NCI-H526 (cell line): ENCODE results near the gene OR7D2.
"Not testable (repeated sequence)": the region's sequence is repeated elsewhere in the genome, so short reads cannot be mapped to it uniquely, and the experiment has no call there.

Experiments
- DNase-seq, 2 experiments: peaks; one replicate each; lab custom pipeline; 2025; lab: John Stamatoyannopoulos, UW

Gene OR7D2

DNA sequence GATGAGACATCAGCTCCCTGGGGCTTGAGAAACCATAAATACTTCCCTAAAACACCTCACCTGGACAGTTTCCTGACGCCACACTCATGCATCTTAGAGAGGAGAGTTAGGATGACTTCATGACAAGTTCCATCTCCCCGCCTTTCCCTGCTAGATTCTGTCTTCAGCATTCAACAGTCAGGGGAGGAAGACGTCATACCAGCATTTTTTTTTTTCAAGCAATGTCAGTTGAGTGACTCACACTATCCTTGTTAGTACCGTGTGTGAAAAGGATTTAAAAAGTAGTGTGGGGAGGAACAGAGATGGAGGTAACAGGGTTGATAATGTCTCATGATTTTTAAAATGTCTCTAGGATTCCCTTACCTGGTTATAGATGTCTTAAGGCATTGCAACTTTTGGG lies at the start of gene OR7D2:
Gene OR7D2, plus strand, starts transcription at position 79 of the 400 bp plus-strand sequence. CDS start 6,803 bp downstream, outside the sequence.
- no peak for DNase-seq

DNA sequence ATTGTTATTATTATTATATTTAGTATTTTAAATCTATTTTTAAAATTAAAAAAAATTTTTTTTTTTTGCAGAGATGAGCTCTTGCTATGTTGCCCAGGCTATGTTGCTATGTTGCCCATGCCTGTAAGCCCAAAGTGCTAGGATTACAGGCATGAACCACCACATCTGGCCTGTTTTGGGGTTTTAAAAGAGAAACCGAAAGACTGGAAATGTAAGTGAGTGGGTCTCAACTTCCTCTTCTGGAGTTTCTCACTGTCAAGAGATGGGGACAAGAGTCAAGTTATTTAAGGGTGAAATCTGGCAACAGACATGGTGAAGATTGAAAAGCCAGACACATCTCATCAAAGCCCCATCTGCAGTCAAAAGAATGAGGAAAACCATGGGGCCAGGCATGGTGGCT lies 47.8 kb upstream of the OR7D2 start:
- DNase-seq, result no peak

DNA sequence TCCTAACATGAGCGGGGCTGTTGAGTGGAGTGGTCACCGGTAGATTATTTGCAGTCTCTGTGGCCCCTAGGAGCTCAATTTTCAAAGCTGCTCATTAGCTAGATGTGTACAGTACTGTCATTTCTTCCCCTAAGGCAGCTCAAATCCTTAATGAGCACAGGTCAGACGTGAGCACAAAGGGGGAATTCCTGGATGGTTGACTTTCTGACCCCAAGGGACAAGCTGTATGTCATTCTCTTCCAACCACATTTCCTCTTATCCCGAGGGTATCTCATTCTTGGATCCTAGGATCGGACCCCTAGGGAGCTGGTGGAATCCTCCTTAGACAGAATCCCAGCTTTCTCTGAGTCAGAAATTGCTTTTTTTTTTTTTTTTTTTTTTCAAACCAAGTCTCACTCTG lies 46.4 kb upstream of the OR7D2 start:
- no peak for DNase-seq

DNA sequence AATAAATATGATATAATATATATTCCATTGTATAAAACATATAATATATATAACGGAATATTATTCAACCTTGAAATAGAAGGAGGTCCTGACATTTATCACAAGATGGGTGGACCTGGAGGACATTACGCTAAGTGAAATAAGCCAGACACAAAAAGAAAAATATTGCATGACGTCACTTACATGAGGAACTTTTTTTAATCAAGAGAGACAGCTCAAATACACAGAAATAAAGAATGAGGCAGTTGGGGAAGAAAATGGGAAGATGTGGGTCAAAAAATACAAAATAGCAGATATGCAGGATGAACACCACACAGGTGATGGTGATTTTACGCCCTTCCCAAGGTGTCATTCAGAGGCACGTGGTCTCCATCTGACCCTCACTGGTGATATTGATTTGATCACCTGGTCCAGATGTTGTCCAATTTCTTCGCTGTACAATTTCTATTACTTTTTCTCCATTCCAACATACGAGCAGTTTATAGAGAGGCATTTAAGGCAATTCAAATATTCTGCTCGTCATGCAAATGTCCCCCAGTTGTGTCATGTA lies 39.1 kb upstream of the OR7D2 start:
- peak in 1 of 2 experiments; percentile 1 for DNase-seq

DNA sequence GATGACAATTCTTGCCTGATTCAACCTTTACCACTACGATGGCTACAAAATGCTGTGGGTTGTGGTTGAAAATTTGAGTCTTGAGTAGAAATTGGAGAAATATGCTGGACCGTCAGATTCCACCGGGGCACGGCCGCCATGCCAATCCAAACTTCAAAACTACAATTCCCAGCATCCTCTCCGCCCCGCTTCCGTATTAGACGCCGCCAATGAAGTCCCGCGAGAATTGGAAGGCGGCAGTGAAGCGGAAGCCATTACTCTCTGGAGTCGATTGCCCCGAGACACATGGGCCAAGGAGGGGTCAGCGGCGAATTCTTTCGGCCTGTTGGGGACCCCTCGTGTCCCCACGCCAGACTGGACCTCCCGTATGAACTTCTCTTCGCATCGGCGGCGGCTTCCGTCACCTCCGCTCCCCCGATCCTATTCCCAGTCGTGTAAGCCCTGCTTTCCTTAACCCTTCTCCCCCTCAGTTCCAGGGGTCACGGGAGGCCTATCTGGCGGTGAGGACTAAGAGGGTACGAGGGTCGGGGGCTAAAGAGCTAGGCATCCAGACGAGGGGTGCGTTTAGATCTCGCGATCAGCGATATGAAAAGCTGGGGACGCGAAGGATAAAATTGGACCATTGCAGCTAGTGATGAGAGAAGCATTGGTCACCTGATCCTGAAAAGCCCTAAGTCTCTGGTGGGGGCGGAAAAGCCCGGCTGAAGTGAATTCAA lies 38.5 kb upstream of the OR7D2 start, which contains the start of gene ZNF317:
Gene ZNF317, plus strand, starts transcription at position 239 of the 716 bp plus-strand sequence. CDS start 15,620 bp downstream, outside the sequence.
- peak; percentile 59 to 91 for DNase-seq

DNA sequence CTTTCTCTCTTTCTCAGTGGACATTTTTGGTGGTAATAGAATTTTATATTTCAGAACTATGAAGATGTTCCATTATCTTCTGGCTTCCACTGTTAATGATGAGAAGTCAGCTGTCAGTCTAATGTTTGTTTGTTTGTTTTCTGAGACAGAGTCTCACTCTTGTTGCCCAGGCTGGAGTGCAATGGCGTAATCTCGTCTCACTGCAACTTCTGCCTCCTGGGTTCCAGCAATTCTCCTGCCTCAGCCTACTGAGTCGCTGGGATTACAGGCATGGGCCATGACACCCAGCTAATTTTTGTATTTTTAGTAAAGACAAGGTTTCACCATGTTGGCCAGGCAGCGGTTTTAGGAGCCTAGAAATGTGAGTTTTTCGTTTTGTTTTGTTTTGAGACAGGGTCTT lies 33.9 kb upstream of the OR7D2 start:
- DNase-seq, result no peak

DNA sequence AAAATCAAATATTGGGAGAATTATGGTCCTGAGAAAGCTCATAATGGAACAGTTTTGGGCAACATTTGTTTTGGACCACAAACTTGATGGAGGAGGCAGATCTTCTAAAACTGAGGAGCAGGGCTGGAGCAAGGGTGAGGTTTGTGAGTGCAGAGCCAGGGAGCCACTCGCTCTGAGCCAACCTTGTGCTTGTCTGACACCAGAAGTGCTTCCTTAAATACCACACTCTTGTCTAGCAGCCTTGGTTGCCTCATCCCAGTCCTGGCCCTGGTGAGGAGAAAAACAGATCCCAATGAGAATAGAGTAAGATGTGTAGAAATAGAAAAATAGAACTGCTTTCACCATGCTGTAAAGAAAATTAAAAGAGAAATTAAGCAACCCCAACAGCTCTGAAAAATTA lies 31.9 kb upstream of the OR7D2 start:
- DNase-seq, result no peak

DNA sequence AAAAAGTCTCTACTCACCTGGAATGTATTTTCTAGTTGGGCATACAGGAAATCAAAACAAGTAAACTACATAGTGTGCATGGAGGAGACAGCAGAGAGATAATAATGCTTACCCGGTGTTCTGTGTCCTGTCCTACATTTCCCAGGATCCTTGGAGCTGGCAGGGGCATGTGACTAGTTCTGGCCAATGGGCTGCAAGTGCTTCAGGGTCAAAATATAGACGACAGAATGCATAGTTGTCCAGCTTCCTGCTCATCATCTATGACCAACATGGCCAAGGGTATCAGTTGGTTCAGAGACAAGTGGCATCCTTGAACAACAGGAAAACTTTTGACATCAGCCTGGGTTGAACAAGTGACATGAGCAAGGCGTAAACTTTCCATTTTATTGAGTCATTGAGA lies 30.1 kb upstream of the OR7D2 start:
- no peak for DNase-seq

DNA sequence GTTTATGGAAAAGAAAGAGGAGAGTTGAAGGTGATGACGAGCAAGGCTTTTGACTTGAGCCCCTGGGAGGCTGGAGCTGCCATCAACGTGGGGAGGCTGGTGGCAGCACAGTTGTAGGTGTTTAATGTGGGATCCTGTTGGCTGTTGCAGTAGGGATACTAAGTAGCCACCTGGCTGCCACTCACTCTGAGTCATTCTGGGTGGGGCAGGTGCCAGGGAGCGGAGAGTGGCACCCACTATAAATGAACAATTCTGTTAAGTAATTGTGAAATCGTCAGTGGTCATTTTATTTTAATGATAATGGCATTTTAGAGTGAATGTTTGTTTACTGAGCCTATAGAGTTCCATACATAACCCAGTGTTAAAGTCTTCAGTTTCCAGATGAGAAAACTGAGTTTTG lies 28.8 kb upstream of the OR7D2 start:
- DNase-seq, result no peak

DNA sequence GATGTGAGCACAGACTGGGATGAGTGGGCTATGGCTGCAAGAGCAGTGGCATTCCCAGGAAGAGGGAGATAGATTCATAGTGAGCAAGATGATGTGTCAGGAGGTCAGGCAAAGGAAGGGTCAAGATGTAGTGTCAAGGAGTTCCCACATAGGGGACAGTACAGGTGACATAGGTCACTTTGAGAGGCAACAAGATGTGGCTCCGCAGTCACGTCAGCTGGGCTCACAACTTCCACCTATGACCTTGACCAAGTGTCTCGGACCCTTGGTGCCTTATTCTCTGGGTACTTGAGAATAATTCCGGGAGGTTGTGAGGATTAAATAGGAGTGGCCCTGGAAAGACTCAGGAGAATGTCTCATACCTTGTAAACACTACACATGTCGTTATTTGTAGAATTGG lies 28.1 kb upstream of the OR7D2 start:
- no peak for DNase-seq

DNA sequence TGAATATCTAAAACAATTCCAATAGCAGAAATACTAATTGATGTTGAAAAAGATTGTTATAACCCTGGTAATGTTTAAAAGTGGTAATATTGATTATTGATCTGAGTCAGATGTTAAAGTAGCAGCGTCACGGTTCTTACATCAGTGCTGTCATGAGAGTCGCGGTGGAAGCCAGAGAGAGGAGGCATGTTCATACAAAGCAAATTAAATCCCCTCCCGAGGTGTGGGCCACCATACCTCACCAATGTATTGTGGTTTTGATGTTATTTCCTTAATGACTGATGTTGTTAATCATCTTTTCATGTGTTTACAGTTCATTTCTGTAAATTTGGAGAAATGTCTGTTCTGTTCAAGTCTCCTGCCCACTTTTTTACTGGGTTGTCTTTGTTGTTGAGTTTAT lies 27.4 kb upstream of the OR7D2 start:
- no peak for DNase-seq

DNA sequence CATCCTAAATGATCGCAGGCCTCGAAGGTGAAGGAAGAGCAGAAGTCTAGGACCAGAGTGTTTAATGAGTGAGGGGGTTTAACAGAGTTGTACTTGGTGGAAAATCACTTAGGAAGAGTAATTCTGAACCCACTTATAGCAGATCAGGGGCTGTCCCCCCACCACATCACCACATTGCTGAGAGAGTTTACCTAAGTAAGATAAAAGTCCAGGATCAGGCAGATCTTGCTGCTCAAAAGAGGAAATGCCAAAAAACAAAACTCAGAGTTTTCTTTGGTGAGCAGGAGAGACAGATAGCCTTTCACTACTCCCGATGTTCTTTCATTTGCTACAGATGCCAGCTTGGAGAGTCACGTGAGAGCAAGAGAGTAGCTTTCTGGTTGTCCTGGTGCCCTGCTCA lies 23.2 kb upstream of the OR7D2 start:
- DNase-seq, result no peak

DNA sequence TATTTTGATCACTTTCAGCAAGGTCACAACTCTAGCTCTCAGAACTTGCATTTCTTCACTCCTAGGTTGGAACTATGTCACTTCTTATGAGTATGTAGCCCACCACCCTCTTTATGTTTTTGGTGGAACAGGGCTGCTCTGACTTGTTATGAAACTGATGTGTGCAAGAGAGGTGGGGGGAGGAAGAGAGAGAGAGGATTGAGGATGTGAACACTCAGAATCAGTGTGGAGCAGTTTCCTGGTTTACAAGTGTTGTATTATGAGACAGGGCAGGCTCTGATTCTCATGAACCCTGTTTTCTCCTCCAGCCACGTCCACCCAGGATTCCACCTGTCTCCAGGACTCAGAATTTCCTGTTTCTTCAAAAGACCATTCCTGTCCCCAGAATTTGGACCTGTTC lies 22.5 kb upstream of the OR7D2 start:
- no peak for DNase-seq

DNA sequence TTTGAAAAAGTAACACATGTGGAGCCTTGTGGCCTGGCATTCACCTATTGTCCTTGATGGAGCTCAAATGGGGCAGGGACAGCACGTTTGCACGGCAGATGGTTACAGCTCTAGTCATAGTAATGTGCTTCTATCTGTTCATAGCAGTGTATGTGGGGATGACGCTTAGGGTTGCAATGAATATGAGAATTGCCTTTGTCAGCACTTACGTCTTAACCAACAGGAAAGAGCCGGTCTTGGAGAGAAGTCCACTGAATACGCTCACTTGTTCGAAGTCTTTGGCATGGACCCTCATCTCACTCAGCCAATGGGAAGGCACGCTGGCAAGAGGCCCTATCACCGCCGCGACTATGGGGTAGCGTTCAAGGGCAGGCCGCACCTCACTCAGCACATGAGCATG lies 18.9 kb upstream of the OR7D2 start:
- no peak for DNase-seq

DNA sequence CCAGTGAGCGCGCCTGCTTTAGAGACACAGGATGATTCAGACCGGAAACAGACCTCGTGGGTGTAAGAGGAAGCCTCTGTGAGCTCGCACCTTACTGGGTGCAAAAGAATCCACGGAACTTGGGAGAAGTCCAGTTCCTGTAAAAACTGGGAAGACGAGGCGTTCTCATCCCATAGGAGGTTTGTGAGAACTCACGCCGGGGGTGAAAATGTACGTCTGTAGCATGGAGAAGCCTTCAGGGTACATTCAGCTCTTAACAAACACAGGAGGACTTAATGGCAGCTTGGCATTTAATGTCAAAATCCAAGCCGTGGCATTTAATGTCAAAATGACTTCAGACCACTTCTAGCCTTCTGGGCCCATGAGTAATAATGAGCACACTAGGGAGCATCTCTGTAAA lies 17.4 kb upstream of the OR7D2 start:
- DNase-seq, result no peak

DNA sequence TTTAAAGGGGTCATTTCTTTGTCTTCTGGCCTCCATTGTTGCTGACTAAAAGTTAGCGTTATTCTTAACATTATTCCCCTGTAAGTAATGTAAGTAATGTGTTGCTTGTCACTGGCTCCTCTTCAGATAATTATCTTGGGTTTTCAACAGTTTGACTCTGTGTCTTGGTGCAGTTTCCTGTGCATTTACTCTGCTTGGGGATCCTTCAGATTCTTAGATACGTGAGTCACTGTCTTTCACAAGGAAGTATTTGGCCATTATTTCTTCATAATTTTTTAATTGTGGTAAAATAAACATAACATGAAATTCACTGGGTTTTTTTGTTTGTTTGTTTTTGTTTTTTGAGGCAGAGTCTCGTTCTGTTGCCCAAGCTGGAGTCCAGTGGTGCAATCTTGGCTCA lies 13.5 kb upstream of the OR7D2 start:
- DNase-seq, result no peak

DNA sequence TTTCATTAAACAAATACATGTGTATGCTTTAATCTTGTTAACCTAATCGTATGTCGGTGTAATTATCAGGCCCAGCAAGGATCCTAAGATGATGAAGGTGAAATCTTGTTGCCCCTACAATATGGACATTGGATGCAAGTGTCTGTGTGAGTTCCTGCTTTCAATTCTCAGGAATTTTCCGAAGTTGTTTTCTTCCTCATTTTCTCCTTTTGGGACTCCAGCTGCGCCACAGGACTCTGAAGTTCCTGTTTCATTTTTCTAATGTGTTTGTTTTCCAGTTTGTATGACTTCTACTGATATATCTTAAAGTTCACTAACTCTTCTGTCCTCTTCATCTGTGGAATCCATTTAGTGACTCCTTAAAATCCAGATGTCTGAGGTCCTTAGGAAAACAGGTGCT lies 11.9 kb upstream of the OR7D2 start:
- no peak for DNase-seq

DNA sequence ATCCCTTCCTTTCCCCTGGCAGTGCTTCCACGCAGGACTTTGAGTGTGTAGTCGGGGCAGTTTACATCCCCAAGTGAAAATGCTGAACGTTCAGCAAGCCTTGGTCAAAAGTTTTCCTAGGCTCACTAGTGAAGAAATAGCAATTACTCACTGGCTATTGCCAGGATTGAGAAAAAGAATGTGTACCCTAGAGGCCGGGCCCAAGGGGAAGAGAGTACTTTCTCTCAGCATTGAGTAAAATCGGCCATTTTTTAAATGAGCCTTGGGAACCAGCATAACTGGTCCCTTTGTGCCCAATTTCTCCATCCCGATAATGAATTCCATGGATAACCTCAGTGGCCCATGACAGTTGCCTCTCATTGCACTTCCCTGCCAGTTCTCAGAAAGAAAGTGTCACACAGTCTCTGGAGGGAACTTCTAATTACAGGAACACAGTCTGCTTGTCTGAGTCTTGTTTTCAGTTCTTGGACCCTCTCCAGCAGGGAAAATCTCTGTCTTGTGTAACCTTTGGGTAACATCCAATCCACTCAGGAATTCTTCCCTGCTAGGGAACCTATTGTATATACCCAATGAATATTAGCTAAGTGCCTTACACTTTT lies 7.3 kb upstream of the OR7D2 start:
- DNase-seq, result no peak

DNA sequence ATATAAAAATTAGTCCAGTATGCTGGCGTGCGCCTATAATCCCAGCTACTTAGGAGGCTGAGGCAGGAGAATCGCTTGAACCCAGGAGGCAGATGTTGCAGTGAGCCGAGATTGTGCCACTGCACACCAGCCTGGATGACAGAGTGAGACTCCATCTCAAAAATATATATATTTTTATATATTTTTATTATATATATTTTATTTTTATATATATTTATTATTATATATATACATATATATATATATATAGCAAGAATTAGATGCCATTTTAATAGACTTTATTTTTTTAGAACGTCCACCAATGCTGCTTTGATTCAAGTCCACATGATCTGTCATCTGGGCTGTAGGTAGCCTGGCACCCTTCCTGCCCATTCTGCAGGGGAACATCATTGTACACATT lies 3.5 kb upstream of the OR7D2 start:
- no peak for DNase-seq

DNA sequence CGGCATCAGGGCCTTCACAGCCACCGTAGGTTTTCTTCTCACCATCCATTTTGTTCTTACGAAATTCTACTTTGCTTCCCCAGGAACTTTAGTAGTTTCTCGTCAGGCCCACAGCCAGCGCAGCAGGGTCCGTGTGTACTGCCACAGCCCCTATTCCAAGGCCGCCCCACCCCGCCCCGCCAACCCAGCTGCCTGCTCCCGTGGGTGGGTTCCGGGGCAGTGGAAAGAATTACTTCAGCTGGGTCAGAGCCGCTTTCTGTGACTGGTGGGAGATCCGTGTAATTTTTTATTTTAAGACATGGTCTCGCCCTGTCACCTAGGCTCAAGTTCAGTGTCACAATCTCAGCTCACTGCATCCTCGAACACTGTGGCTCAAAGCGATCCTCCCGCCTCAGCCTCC lies 4.2 kb downstream of the OR7D2 start:
- DNase-seq, result no peak

DNA sequence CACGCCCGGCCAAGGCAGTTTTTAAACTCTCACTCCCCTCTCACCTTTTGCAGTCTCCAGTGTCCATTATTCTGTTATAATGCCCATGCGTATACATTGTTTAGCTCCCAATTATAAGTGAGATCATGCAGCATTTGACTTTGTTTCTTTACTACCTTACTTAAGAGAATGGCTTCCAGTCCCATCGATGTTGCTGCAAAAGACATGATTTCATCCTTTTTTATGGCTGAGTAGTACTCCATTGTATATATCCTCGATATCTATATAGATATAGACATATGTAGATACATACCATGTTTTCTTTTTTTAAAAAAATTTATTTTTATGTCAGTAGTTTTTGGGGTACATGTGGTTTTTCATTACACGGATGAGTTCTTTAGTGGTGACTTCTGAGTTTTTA lies 8.4 kb downstream of the OR7D2 start:
- DNase-seq, result no peak

DNA sequence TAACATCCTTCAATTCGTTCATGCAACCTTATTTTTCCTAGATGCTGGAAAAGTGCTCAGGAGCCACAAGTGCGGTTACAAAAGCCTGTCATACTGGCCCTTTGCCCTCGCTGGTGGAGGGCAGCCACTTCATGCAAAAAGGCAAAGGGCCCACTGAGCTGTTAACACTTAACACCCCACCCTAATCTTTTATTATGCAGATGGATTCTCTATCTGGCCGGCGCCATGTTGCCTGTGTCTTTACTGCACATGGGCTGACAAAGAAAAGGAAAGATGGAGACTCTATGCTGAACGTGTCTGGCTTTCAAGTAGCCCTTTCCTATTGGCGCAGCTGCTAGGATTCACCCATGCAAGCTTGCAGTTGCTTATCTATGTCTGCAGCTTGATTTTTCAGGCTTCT lies 10.8 kb downstream of the OR7D2 start:
- DNase-seq, result no peak

DNA sequence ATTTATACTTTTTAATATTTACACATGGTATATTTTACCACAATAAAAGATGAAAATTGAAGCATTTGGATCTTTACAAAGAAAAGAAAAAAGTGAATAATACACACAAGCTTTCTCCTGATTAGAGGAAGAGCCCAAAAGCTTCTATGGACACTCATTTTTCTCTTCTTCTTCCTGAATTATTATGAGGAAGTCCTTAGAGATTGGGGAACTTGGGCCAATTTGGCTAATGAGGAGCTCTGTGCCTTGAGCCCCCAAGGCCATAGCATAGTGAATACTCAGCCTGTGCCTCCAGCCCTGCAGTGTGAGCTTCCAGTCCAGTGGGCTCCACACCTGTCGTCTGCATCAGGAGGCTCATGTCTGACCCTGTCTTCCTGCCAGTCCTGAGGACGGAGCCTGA lies 19.3 kb downstream of the OR7D2 start:
- not testable (repeated sequence) for DNase-seq
